ENCODE results near the gene SHISA4.

Gene SHISA4

DNA sequence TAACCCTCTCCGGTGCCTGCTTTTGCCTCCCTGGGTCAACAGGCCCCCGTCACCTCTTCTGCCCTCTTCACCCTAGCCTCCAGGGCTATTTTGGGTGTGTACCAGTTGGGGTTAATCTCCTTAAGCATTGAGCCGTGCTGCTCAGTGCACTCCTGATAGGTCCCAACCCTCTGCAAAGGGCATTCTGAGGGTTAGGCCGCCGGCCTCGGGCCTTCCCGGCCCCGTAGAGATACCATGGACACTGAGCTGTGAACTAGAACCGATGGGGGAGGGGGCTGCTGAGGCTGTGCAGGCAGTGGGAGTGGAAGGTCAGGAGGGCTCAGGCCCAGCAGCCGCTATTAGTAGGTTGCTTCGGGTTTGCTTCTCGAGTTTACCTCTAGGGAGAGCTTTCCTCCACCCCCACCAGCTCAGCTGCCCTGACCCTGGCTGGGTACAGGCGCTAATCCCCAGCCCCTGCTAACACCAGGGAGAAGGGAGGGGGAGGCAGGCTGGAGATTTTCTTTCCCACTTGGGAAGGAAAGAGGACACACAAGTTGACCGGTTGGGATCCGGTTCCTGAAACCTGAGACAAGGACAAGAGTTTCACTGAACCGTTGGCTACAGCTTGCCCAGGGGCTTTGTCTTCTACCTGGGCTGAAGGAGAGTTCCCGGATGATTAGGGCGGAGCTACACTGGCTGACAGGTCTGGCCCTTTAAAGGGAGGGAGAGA is 52.9 kb downstream of the SHISA4 start:
- no peak for TF ChIP-seq FOXP2 (optimal IDR thresholded peaks at IDR 0.05; ENCODE audit: borderline replicate concordance, extremely low read depth, extremely low read length, insufficient read depth)
- TF ChIP-seq SIN3A (IDR thresholded peaks at IDR 0.05; ENCODE audit: borderline replicate concordance, insufficient read depth, low read length) = no peak
- TF ChIP-seq TAF1 (IDR thresholded peaks at IDR 0.05; ENCODE audit: borderline replicate concordance, insufficient read depth, low read length) = no peak
- TF ChIP-seq, protein P1, sequence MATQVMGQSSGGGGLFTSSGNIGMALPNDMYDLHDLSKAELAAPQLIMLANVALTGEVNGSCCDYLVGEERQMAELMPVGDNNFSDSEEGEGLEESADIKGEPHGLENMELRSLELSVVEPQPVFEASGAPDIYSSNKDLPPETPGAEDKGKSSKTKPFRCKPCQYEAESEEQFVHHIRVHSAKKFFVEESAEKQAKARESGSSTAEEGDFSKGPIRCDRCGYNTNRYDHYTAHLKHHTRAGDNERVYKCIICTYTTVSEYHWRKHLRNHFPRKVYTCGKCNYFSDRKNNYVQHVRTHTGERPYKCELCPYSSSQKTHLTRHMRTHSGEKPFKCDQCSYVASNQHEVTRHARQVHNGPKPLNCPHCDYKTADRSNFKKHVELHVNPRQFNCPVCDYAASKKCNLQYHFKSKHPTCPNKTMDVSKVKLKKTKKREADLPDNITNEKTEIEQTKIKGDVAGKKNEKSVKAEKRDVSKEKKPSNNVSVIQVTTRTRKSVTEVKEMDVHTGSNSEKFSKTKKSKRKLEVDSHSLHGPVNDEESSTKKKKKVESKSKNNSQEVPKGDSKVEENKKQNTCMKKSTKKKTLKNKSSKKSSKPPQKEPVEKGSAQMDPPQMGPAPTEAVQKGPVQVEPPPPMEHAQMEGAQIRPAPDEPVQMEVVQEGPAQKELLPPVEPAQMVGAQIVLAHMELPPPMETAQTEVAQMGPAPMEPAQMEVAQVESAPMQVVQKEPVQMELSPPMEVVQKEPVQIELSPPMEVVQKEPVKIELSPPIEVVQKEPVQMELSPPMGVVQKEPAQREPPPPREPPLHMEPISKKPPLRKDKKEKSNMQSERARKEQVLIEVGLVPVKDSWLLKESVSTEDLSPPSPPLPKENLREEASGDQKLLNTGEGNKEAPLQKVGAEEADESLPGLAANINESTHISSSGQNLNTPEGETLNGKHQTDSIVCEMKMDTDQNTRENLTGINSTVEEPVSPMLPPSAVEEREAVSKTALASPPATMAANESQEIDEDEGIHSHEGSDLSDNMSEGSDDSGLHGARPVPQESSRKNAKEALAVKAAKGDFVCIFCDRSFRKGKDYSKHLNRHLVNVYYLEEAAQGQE (IDR thresholded peaks at IDR 0.05; ENCODE audit: insufficient read depth in 1 of 2, low read depth in 2 of 2, low read length in 2 of 2) = no peak
- TF ChIP-seq POLR2AphosphoS5 (IDR thresholded peaks at IDR 0.05; ENCODE audit: low read depth, low read length) = no peak

DNA sequence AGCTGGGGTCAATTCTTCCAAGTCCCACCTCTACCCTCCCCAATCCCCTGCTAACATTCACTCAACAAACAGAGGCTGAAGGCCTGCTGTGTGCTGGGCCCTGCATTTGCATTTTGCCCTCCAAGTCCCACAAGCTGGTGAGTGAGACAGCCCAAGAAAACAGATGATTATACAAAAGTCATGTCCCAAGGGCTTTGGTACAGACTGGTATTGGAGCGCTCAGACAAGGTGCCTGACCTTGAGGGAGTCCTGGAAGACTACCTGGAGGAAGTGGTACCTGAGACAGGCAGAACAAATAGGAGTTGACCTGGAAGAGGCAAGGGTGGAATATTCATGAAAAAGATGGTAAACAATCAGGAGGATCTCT is 53.4 kb downstream of the SHISA4 start:
- TF ChIP-seq POLR2AphosphoS5 (IDR thresholded peaks at IDR 0.05; ENCODE audit: low read depth, low read length) (no peak), FOXP2 (optimal IDR thresholded peaks at IDR 0.05; ENCODE audit: borderline replicate concordance, extremely low read depth, extremely low read length, insufficient read depth) (no peak)
- TF ChIP-seq, protein P1 (IDR thresholded peaks at IDR 0.05; ENCODE audit: insufficient read depth in 1 of 2, low read depth in 2 of 2, low read length in 2 of 2) = no peak
